ENCODE measurements around the gene PLA2G4E. TPM values are rescaled to one million over a fixed set of nuclear protein-coding genes. Genes with fewer than 3 reads are reported as not detected.

The PLA2G4E gene
- total and polyA plus RNA-seq, 2 donors (not counting 1 experiment from before 2014, with no cell fraction given) = not detected

DNA sequence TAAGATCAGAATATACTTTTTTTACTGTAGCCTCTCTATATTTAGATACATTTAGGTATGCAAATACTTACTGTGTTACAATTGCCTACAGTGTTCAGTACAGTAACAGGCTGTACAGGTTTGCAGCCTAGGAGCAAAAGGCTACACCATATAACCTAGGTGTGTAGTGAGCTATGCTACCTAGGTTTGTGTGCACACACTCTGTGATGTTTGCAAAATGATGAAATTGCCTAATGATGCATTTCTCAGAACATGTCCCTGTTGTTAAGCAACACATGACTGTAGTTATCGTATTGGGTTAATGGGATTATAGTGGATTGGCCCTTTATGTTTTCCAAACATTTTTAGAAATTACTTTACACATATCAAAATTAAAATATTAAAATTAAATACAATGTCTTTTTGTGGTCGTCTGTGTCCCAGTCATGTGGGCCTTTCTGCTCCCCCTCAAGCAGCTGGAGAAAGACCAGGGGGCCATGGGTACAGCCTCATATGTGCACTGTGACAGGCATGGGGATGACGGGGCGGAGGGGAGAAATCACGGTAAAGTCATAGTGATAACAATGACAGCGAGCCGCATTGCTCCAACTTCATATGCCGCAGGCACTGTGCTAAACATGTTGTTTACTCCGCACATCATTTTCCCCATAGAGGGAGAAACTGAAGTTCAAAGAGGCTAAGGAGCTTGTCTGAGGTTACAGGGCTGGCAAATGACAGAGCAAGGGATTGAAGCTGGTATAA lies 27.4 kb upstream of the PLA2G4E start:
- H3K4me2 ChIP-seq (ENCODE audit: extremely low read depth, insufficient read depth, low read length) = no peak overlapping the region
- H3K27ac ChIP-seq (ENCODE audit: insufficient read depth, low read length) = no peak overlapping the region
- no peaks in the 10 kb centered on the region for H3K79me2 ChIP-seq (ENCODE audit: control insufficient read depth, insufficient read depth, low read length)
- H3K4me3 ChIP-seq (replicated peaks in 1 of 4; ENCODE audit: control extremely low read depth in 1 of 4, insufficient read depth in 1 of 4, low read depth in 3 of 4, low read length in 4 of 4) = no peak overlapping the region
- peaks cover 30% of the 10 kb centered on the region for H3K27me3 ChIP-seq (ENCODE audit: control insufficient read depth, insufficient read depth, low read length)
- H4K20me1 ChIP-seq (ENCODE audit: control insufficient read depth, extremely low read depth, insufficient read depth, low read length) = no peaks in the 10 kb centered on the region
- no peak for DNase-seq (ENCODE audit: low read depth in 2 of 2)
- no peaks in the 10 kb centered on the region for H3K4me1 ChIP-seq (ENCODE audit: control insufficient read depth, extremely low read depth, insufficient read depth, low read length)
- TF ChIP-seq, protein P1, sequence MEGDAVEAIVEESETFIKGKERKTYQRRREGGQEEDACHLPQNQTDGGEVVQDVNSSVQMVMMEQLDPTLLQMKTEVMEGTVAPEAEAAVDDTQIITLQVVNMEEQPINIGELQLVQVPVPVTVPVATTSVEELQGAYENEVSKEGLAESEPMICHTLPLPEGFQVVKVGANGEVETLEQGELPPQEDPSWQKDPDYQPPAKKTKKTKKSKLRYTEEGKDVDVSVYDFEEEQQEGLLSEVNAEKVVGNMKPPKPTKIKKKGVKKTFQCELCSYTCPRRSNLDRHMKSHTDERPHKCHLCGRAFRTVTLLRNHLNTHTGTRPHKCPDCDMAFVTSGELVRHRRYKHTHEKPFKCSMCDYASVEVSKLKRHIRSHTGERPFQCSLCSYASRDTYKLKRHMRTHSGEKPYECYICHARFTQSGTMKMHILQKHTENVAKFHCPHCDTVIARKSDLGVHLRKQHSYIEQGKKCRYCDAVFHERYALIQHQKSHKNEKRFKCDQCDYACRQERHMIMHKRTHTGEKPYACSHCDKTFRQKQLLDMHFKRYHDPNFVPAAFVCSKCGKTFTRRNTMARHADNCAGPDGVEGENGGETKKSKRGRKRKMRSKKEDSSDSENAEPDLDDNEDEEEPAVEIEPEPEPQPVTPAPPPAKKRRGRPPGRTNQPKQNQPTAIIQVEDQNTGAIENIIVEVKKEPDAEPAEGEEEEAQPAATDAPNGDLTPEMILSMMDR (conservative IDR thresholded peaks at IDR 0.05 in 1 of 2, IDR thresholded peaks at IDR 0.05 in 1 of 2; ENCODE audit: low read depth in 1 of 2, low read length in 2 of 2) = no peak
- TF ChIP-seq EZH2 (IDR thresholded peaks at IDR 0.05; ENCODE audit: low read length, missing control alignments) = no peak
- no peak overlapping the region for H3K9ac ChIP-seq (ENCODE audit: insufficient read depth, low read length)
- H2AFZ ChIP-seq (ENCODE audit: low read length) = no peak overlapping the region
- no peaks in the 10 kb centered on the region for H3K36me3 ChIP-seq (ENCODE audit: control insufficient read depth, insufficient read depth, low read length)
- no peaks in the 10 kb centered on the region for H3K9me3 ChIP-seq (ENCODE audit: control insufficient read depth, insufficient read depth, low read depth, low read length)

DNA sequence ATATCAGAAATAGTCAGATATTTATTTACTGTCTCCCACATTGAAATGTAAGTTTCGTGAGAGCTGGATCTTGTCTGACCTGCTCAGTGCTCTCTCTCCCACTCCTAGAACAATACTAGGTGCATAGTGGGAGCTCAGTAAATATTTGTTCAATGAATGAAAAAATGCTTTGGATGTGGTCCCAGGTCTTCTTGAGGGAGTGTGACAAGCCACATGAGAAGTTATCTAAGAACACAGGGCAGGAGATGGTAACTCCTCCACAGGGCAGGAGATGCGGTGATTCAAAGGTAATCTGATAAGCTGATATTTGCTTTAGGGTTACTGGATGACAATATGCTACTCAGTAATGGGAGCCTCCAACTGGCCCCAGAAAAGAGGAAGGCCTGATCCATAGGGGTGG lies 25.8 kb upstream of the PLA2G4E start:
- Histone ChIP-seq H3K27me3 (ENCODE audit: control insufficient read depth, insufficient read depth, low read length) (peaks cover 30% of the 10 kb centered on the region), H3K9ac (ENCODE audit: insufficient read depth, low read length) (no peak overlapping the region), H3K4me2 (ENCODE audit: extremely low read depth, insufficient read depth, low read length) (no peak overlapping the region), H3K4me1 (ENCODE audit: control insufficient read depth, extremely low read depth, insufficient read depth, low read length) (no peaks in the 10 kb centered on the region), H3K9me3 (ENCODE audit: control insufficient read depth, insufficient read depth, low read depth, low read length) (no peaks in the 10 kb centered on the region), H2AFZ (ENCODE audit: low read length) (no peak overlapping the region), H3K79me2 (ENCODE audit: control insufficient read depth, insufficient read depth, low read length) (no peaks in the 10 kb centered on the region), H3K27ac (ENCODE audit: insufficient read depth, low read length) (no peak overlapping the region), H3K36me3 (ENCODE audit: control insufficient read depth, insufficient read depth, low read length) (no peaks in the 10 kb centered on the region), H3K4me3 (replicated peaks in 1 of 4; ENCODE audit: control extremely low read depth in 1 of 4, insufficient read depth in 1 of 4, low read depth in 3 of 4, low read length in 4 of 4) (no peak overlapping the region), H4K20me1 (ENCODE audit: control insufficient read depth, extremely low read depth, insufficient read depth, low read length) (no peaks in the 10 kb centered on the region)
- no peak for DNase-seq (ENCODE audit: low read depth in 2 of 2)
- TF ChIP-seq, protein P1 (conservative IDR thresholded peaks at IDR 0.05 in 1 of 2, IDR thresholded peaks at IDR 0.05 in 1 of 2; ENCODE audit: low read depth in 1 of 2, low read length in 2 of 2) = no peak
- TF ChIP-seq EZH2 (IDR thresholded peaks at IDR 0.05; ENCODE audit: low read length, missing control alignments) = no peak

DNA sequence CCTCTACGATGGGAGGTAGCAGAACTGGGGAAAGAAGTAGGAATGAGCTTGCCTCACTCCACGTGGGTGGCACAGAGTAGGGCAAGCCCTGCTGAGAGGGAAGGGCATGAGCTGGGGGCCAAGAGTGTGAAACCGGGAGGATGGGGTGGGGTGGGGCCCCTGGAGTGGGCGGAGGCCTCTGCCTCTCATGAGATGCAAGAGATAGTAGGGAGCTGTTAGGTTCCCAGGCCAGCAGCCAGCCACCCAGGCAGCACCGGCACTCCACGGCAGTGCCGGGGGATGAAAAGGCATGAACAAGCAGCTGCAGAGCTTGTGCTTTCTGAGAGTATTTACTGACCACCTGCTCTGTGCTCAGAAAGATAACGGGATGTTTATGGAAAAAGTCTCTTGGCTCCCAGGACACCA lies 24.4 kb upstream of the PLA2G4E start:
- no peak overlapping the region for H3K4me3 ChIP-seq (replicated peaks in 1 of 4; ENCODE audit: control extremely low read depth in 1 of 4, insufficient read depth in 1 of 4, low read depth in 3 of 4, low read length in 4 of 4)
- TF ChIP-seq EZH2 (IDR thresholded peaks at IDR 0.05; ENCODE audit: low read length, missing control alignments) = no peak
- TF ChIP-seq, protein P1 (conservative IDR thresholded peaks at IDR 0.05 in 1 of 2, IDR thresholded peaks at IDR 0.05 in 1 of 2; ENCODE audit: low read depth in 1 of 2, low read length in 2 of 2) = no peak
- H3K9me3 ChIP-seq (ENCODE audit: control insufficient read depth, insufficient read depth, low read depth, low read length) = no peaks in the 10 kb centered on the region
- H3K4me1 ChIP-seq (ENCODE audit: control insufficient read depth, extremely low read depth, insufficient read depth, low read length) = no peaks in the 10 kb centered on the region
- peaks cover 27% of the 10 kb centered on the region for H3K27me3 ChIP-seq (ENCODE audit: control insufficient read depth, insufficient read depth, low read length)
- no peak overlapping the region for H2AFZ ChIP-seq (ENCODE audit: low read length)
- H3K36me3 ChIP-seq (ENCODE audit: control insufficient read depth, insufficient read depth, low read length) = no peaks in the 10 kb centered on the region
- H3K9ac ChIP-seq (ENCODE audit: insufficient read depth, low read length) = no peak overlapping the region
- no peaks in the 10 kb centered on the region for H4K20me1 ChIP-seq (ENCODE audit: control insufficient read depth, extremely low read depth, insufficient read depth, low read length)
- no peaks in the 10 kb centered on the region for H3K79me2 ChIP-seq (ENCODE audit: control insufficient read depth, insufficient read depth, low read length)
- no peak overlapping the region for H3K4me2 ChIP-seq (ENCODE audit: extremely low read depth, insufficient read depth, low read length)
- H3K27ac ChIP-seq (ENCODE audit: insufficient read depth, low read length) = no peak overlapping the region
- no peak for DNase-seq (ENCODE audit: low read depth in 2 of 2)

Data from fibroblast of lung (primary cell).